ENCODE results near the gene GSG1L.

GSG1L gene

GRCh38 chr16:27967169-27967568 is 96.3 kb downstream of the GSG1L start:
- H3K27ac ChIP-seq = no peak overlapping the region
- no peak overlapping the region for H3K4me3 ChIP-seq
- TF ChIP-seq CTCF (IDR thresholded peaks at IDR 0.05) = no peak
- DNase-seq (ENCODE audit: low spot score) = peak; percentile 35

GRCh38 chr16:27966756-27967155 is 96.8 kb downstream of the GSG1L start:
- DNase-seq (ENCODE audit: low spot score) = peak; percentile 28
- H3K27ac ChIP-seq = no peak overlapping the region
- no peak for TF ChIP-seq CTCF (IDR thresholded peaks at IDR 0.05)
- no peak overlapping the region for H3K4me3 ChIP-seq

GRCh38 chr16:27965801-27966200 is 97.7 kb downstream of the GSG1L start:
- peak; percentile 28 for DNase-seq (ENCODE audit: low spot score)
- TF ChIP-seq CTCF (IDR thresholded peaks at IDR 0.05) = no peak

GRCh38 chr16:27963471-27963965 is 100.0 kb downstream of the GSG1L start:
- TF ChIP-seq CTCF (IDR thresholded peaks at IDR 0.05) = no peak

More at GRCh38 chr16:27965801-27966200, 97.7 kb downstream of the GSG1L start:
- H3K4me3 ChIP-seq = no peak overlapping the region
- H3K27ac ChIP-seq = no peak overlapping the region

GRCh38 chr16:27962197-27962596 is 101.3 kb downstream of the GSG1L start:
- no peak for TF ChIP-seq CTCF (IDR thresholded peaks at IDR 0.05)
- H3K27ac ChIP-seq = no peak overlapping the region
- peak; percentile 12 for DNase-seq (ENCODE audit: low spot score)
- no peak overlapping the region for H3K4me3 ChIP-seq

More at GRCh38 chr16:27963471-27963965, 100.0 kb downstream of the GSG1L start:
- no peak overlapping the region for H3K27ac ChIP-seq
- H3K4me3 ChIP-seq = no peak overlapping the region
- peak; percentile 47 for DNase-seq (ENCODE audit: low spot score)

GRCh38 chr16:27961296-27961620 is 102.3 kb downstream of the GSG1L start:
- peak; percentile 62 for DNase-seq (ENCODE audit: low spot score)
- Histone ChIP-seq H3K4me3 (no peak overlapping the region), H3K27ac (no peak overlapping the region)
- no peak for TF ChIP-seq CTCF (IDR thresholded peaks at IDR 0.05)

- DNase-seq (ENCODE audit: low spot score) = peak; percentile 24
- Histone ChIP-seq H3K27ac (no peak overlapping the region), H3K4me3 (no peak overlapping the region)
- TF ChIP-seq CTCF (IDR thresholded peaks at IDR 0.05) = no peak
These were observed 102.8 kb downstream of the GSG1L start for GRCh38 chr16:27960619-27961295.

All from coronary artery (tissue), 2 donors.